Kidney tubule cell (primary cell): ENCODE results near the gene CPNE6.

Experiments
- DNase-seq: peaks from one replicate; pipeline ENCODE4 v3.0.0-alpha.2; 2018; ENCODE audit warnings: low spot score

CPNE6 gene

GRCh38 chr14:24069411-24069735 lies 2.0 kb upstream of the CPNE6 start:
- DNase-seq, result no peak

- DNase-seq, result no peak
Measured at GRCh38 chr14:24070285-24071143, 848 bp upstream of the CPNE6 start.

GRCh38 chr14:24071836-24072430 lies 571 bp downstream of the CPNE6 start:
- no peak for DNase-seq

GRCh38 chr14:24072436-24072835 lies 1.1 kb downstream of the CPNE6 start:
- DNase-seq, result no peak

GRCh38 chr14:24072881-24073877 lies 1.8 kb downstream of the CPNE6 start:
- no peak for DNase-seq

GRCh38 chr14:24074625-24075484 lies 3.5 kb downstream of the CPNE6 start:
- no peak for DNase-seq

GRCh38 chr14:24075485-24076301 lies 4.3 kb downstream of the CPNE6 start:
- DNase-seq, result no peak

- DNase-seq, result no peak
Measured at GRCh38 chr14:24076302-24076601, 4.9 kb downstream of the CPNE6 start.

GRCh38 chr14:24077086-24077485 lies 5.7 kb downstream of the CPNE6 start:
- no peak for DNase-seq

- DNase-seq, result no peak
Measured at GRCh38 chr14:24078146-24078545, 6.8 kb downstream of the CPNE6 start.

- DNase-seq, result no peak
Measured at GRCh38 chr14:24079491-24080141, 8.3 kb downstream of the CPNE6 start.

GRCh38 chr14:24080142-24080530 lies 8.8 kb downstream of the CPNE6 start:
- no peak for DNase-seq

- DNase-seq, result peak; percentile 35
Measured at GRCh38 chr14:24080888-24081738, 9.8 kb downstream of the CPNE6 start.

GRCh38 chr14:24081739-24082211 lies 10.4 kb downstream of the CPNE6 start:
- no peak for DNase-seq

GRCh38 chr14:24082411-24083080 lies 11.2 kb downstream of the CPNE6 start:
- DNase-seq, result no peak

GRCh38 chr14:24083462-24083861 lies 12.1 kb downstream of the CPNE6 start:
- DNase-seq, result no peak

GRCh38 chr14:24084440-24084839 lies 13.1 kb downstream of the CPNE6 start:
- DNase-seq, result peak; percentile 47

GRCh38 chr14:24085215-24085614 lies 13.9 kb downstream of the CPNE6 start:
- DNase-seq, result no peak
